Measurements from ENCODE around the gene SARDH. TPM values are rescaled to one million over a fixed set of nuclear protein-coding genes. Genes with fewer than 3 reads are reported as not detected.
A peak's percentile ranks its signal among the peaks of the same experiment; 100 is the strongest.

The SARDH gene
- total and polyA plus RNA-seq, 4 experiments from 2014 or later: 2.5 to 19.3 (median 11.4) TPM

GRCh38 chr9:133641861-133642595 lies 96.1 kb downstream of the SARDH start:
- no peaks in the 10 kb centered on the region for H3K9me3 Mint-ChIP-seq
- no peak overlapping the region for H3K4me3 ChIP-seq (ENCODE audit: low read length in 2 of 2)
- no peaks in the 10 kb centered on the region for H3K9me3 ChIP-seq (ENCODE audit: control insufficient read depth in 1 of 2, low read length in 2 of 2)
- peaks cover 0 to 7% of the 10 kb centered on the region in 2 donors for H3K27me3 Mint-ChIP-seq
- ChIA-PET POLR2A (ENCODE audit: partially characterized antibody) (no interaction called here), CTCF (ENCODE audit: partially characterized antibody) (no interaction called here)
- H3K27ac Mint-ChIP-seq: no peak overlapping the region
- H3K27me3 ChIP-seq (ENCODE audit: insufficient read depth, low read length): no peaks in the 10 kb centered on the region
- H3K36me3 Mint-ChIP-seq: no peaks in the 10 kb centered on the region
- no peak for DNase-seq
- intact Hi-C loops (cut with micrococcal nuclease): no loop called here
- H3K4me1 Mint-ChIP-seq: peaks cover 0 to 2% (median under 1%) of the 10 kb centered on the region in 4 donors
- H3K27ac ChIP-seq (ENCODE audit: low read depth, low read length): no peak overlapping the region
- no peaks in the 10 kb centered on the region for H3K36me3 ChIP-seq (ENCODE audit: insufficient read depth, low read length)
- no peak overlapping the region for H3K4me3 Mint-ChIP-seq
- H3K4me1 ChIP-seq (ENCODE audit: insufficient read depth, low read length): no peaks in the 10 kb centered on the region

- intact Hi-C loops (cut with micrococcal nuclease): no loop called here
- CTCF ChIA-PET (ENCODE audit: partially characterized antibody): no interaction called here
- Histone ChIP-seq H3K36me3 (ENCODE audit: insufficient read depth, low read length) (no peaks in the 10 kb centered on the region), H3K9me3 (ENCODE audit: control insufficient read depth in 1 of 2, low read length in 2 of 2) (no peaks in the 10 kb centered on the region), H3K4me3 (ENCODE audit: low read length in 2 of 2) (no peak overlapping the region), H3K4me1 (ENCODE audit: insufficient read depth, low read length) (no peaks in the 10 kb centered on the region), H3K27ac (ENCODE audit: low read depth, low read length) (no peak overlapping the region), H3K27me3 (ENCODE audit: insufficient read depth, low read length) (no peaks in the 10 kb centered on the region)
- Mint-ChIP-seq H3K9me3 (no peaks in the 10 kb centered on the region), H3K27ac (no peak overlapping the region), H3K4me1 (peaks cover 0 to 2% (median 0%) of the 10 kb centered on the region in 4 donors), H3K36me3 (no peaks in the 10 kb centered on the region), H3K27me3 (peaks cover 0 to 7% of the 10 kb centered on the region in 2 donors), H3K4me3 (no peak overlapping the region)
- POLR2A ChIA-PET (ENCODE audit: partially characterized antibody): no interaction called here
- no peak for DNase-seq
Observed at GRCh38 chr9:133641396-133641655, 96.8 kb downstream of the SARDH start.

GRCh38 chr9:133640580-133641395 lies 97.4 kb downstream of the SARDH start:
- H3K9me3 ChIP-seq (ENCODE audit: control insufficient read depth in 1 of 2, low read length in 2 of 2): no peaks in the 10 kb centered on the region
- intact Hi-C loops (cut with micrococcal nuclease): no loop called here
- H3K4me1 ChIP-seq (ENCODE audit: insufficient read depth, low read length): no peaks in the 10 kb centered on the region
- Mint-ChIP-seq H3K4me3 (no peak overlapping the region), H3K36me3 (no peaks in the 10 kb centered on the region), H3K27ac (no peak overlapping the region), H3K4me1 (peaks cover 0 to 2% (median 0%) of the 10 kb centered on the region in 4 donors), H3K9me3 (no peaks in the 10 kb centered on the region), H3K27me3 (peaks cover 0 to 7% of the 10 kb centered on the region in 2 donors)
- no peak overlapping the region for H3K27ac ChIP-seq (ENCODE audit: low read depth, low read length)
- no peak for DNase-seq
- no peaks in the 10 kb centered on the region for H3K27me3 ChIP-seq (ENCODE audit: insufficient read depth, low read length)
- ChIA-PET POLR2A (ENCODE audit: partially characterized antibody) (no interaction called here), CTCF (ENCODE audit: partially characterized antibody) (interaction anchor here (1.1 kb wide), 1 partner anchor 102 kb away, joined by 3 read pairs; no protein-coding TSS in a partner anchor)
- no peaks in the 10 kb centered on the region for H3K36me3 ChIP-seq (ENCODE audit: insufficient read depth, low read length)
- no peak overlapping the region for H3K4me3 ChIP-seq (ENCODE audit: low read length in 2 of 2)

GRCh38 chr9:133640160-133640559 lies 98.0 kb downstream of the SARDH start:
- CTCF ChIA-PET (ENCODE audit: partially characterized antibody): interaction anchor here (1.1 kb wide), 1 partner anchor 102 kb away, joined by 3 read pairs; no protein-coding TSS in a partner anchor
- H3K27ac Mint-ChIP-seq: no peak overlapping the region

GRCh38 chr9:133639613-133640012 lies 98.5 kb downstream of the SARDH start:
- no peak for DNase-seq
- no peak overlapping the region for H3K4me3 ChIP-seq (ENCODE audit: low read length in 2 of 2)
- H3K4me1 Mint-ChIP-seq: no peaks in the 10 kb centered on the region
- POLR2A ChIA-PET (ENCODE audit: partially characterized antibody): no interaction called here
- no peak overlapping the region for H3K4me3 Mint-ChIP-seq
- peaks cover 0 to 10% of the 10 kb centered on the region in 2 donors for H3K27me3 Mint-ChIP-seq
- no peak overlapping the region for H3K27ac ChIP-seq (ENCODE audit: low read depth, low read length)
- no peaks in the 10 kb centered on the region for H3K9me3 ChIP-seq (ENCODE audit: control insufficient read depth in 1 of 2, low read length in 2 of 2)
- H3K4me1 ChIP-seq (ENCODE audit: insufficient read depth, low read length): no peaks in the 10 kb centered on the region
- H3K36me3 Mint-ChIP-seq: no peaks in the 10 kb centered on the region
- H3K36me3 ChIP-seq (ENCODE audit: insufficient read depth, low read length): no peaks in the 10 kb centered on the region
- intact Hi-C loops (cut with micrococcal nuclease): no loop called here
- no peaks in the 10 kb centered on the region for H3K27me3 ChIP-seq (ENCODE audit: insufficient read depth, low read length)
- CTCF ChIA-PET (ENCODE audit: partially characterized antibody): no interaction called here
- no peak overlapping the region for H3K27ac Mint-ChIP-seq
- H3K9me3 Mint-ChIP-seq: no peaks in the 10 kb centered on the region

More at GRCh38 chr9:133640160-133640559, 98.0 kb downstream of the SARDH start:
- Mint-ChIP-seq H3K36me3 (no peaks in the 10 kb centered on the region), H3K9me3 (no peaks in the 10 kb centered on the region), H3K4me1 (peaks cover 0 to 2% (median 0%) of the 10 kb centered on the region in 4 donors), H3K4me3 (no peak overlapping the region), H3K27me3 (peaks cover 0 to 7% of the 10 kb centered on the region in 2 donors)
- POLR2A ChIA-PET (ENCODE audit: partially characterized antibody): no interaction called here
- Histone ChIP-seq H3K4me3 (ENCODE audit: low read length in 2 of 2) (no peak overlapping the region), H3K36me3 (ENCODE audit: insufficient read depth, low read length) (no peaks in the 10 kb centered on the region), H3K27me3 (ENCODE audit: insufficient read depth, low read length) (no peaks in the 10 kb centered on the region), H3K9me3 (ENCODE audit: control insufficient read depth in 1 of 2, low read length in 2 of 2) (no peaks in the 10 kb centered on the region), H3K4me1 (ENCODE audit: insufficient read depth, low read length) (no peaks in the 10 kb centered on the region), H3K27ac (ENCODE audit: low read depth, low read length) (no peak overlapping the region)
- intact Hi-C loops (cut with micrococcal nuclease): no loop called here
- DNase-seq: no peak

GRCh38 chr9:133638711-133639110 lies 99.4 kb downstream of the SARDH start:
- ChIA-PET CTCF (ENCODE audit: partially characterized antibody) (no interaction called here), POLR2A (ENCODE audit: partially characterized antibody) (no interaction called here)
- Mint-ChIP-seq H3K4me1 (no peaks in the 10 kb centered on the region), H3K27me3 (peaks cover 0 to 10% of the 10 kb centered on the region in 2 donors), H3K4me3 (no peak overlapping the region), H3K9me3 (no peaks in the 10 kb centered on the region), H3K36me3 (no peaks in the 10 kb centered on the region), H3K27ac (peak overlapping the region in 1 of 7 donors; percentile 11)
- Histone ChIP-seq H3K4me1 (ENCODE audit: insufficient read depth, low read length) (no peaks in the 10 kb centered on the region), H3K27me3 (ENCODE audit: insufficient read depth, low read length) (no peaks in the 10 kb centered on the region), H3K9me3 (ENCODE audit: control insufficient read depth in 1 of 2, low read length in 2 of 2) (no peaks in the 10 kb centered on the region), H3K27ac (ENCODE audit: low read depth, low read length) (no peak overlapping the region), H3K4me3 (ENCODE audit: low read length in 2 of 2) (no peak overlapping the region), H3K36me3 (ENCODE audit: insufficient read depth, low read length) (no peaks in the 10 kb centered on the region)
- intact Hi-C loops (cut with micrococcal nuclease): no loop called here
- DNase-seq: no peak

- H3K36me3 Mint-ChIP-seq: no peaks in the 10 kb centered on the region
- peaks cover 0 to 10% of the 10 kb centered on the region in 2 donors for H3K27me3 Mint-ChIP-seq
- intact Hi-C loops (cut with micrococcal nuclease): no loop called here
- Histone ChIP-seq H3K36me3 (ENCODE audit: insufficient read depth, low read length) (no peaks in the 10 kb centered on the region), H3K27me3 (ENCODE audit: insufficient read depth, low read length) (no peaks in the 10 kb centered on the region), H3K4me3 (ENCODE audit: low read length in 2 of 2) (no peak overlapping the region), H3K27ac (ENCODE audit: low read depth, low read length) (no peak overlapping the region), H3K9me3 (ENCODE audit: control insufficient read depth in 1 of 2, low read length in 2 of 2) (no peaks in the 10 kb centered on the region), H3K4me1 (ENCODE audit: insufficient read depth, low read length) (no peaks in the 10 kb centered on the region)
- no peak overlapping the region for H3K4me3 Mint-ChIP-seq
- H3K27ac Mint-ChIP-seq: no peak overlapping the region
- CTCF ChIA-PET (ENCODE audit: partially characterized antibody): no interaction called here
- POLR2A ChIA-PET (ENCODE audit: partially characterized antibody): no interaction called here
- no peaks in the 10 kb centered on the region for H3K4me1 Mint-ChIP-seq
- DNase-seq: no peak
- H3K9me3 Mint-ChIP-seq: no peaks in the 10 kb centered on the region
Observed at GRCh38 chr9:133638076-133638475, 100.1 kb downstream of the SARDH start.
